ENCODE data around the gene RGS7. TPM values are rescaled to one million over a fixed set of nuclear protein-coding genes. Genes with fewer than 3 reads are reported as not detected.

Gene RGS7
- total RNA-seq, 1 experiment from 2014 or later = 1.5 TPM

GRCh38 chr1:241308471-241308870 is 48.5 kb downstream of the RGS7 start:
- H3K36me3 Mint-ChIP-seq (ENCODE audit: insufficient read depth in 1 of 3, low read depth in 3 of 3) = peaks cover 10 to 12% (median 10%) of the 10 kb centered on the region in 3 experiments
- Histone ChIP-seq H4K20me1 (ENCODE audit: control insufficient read depth, insufficient read depth, insufficient read length) (no peaks in the 10 kb centered on the region), H2AFZ (ENCODE audit: low read length) (no peak overlapping the region), H2BK5ac (ENCODE audit: insufficient read length, low read length) (no peak overlapping the region), H3K56ac (ENCODE audit: insufficient read length, low read depth, low read length) (no peak overlapping the region), H4K91ac (ENCODE audit: insufficient read length, low read depth, low read length) (no peak overlapping the region), H3K18ac (ENCODE audit: insufficient read length, low read depth, low read length) (no peak overlapping the region), H2BK12ac (ENCODE audit: insufficient read length, low read depth, low read length) (no peak overlapping the region), H3K79me2 (ENCODE audit: insufficient read depth, low read length) (no peaks in the 10 kb centered on the region), H3K27me3 (ENCODE audit: insufficient read depth, low read length) (no peaks in the 10 kb centered on the region), H4K5ac (ENCODE audit: insufficient read length, low read depth, low read length) (no peak overlapping the region), H4K8ac (replicated peaks; ENCODE audit: insufficient read length, low read depth, low read length) (no peak overlapping the region), H3K4me1 (ENCODE audit: insufficient read depth, low read length) (peaks cover 3% of the 10 kb centered on the region; the same call in 1 of the 2 replicates), H3K79me1 (ENCODE audit: insufficient read depth, low read depth, low read length, poor library complexity, severe bottlenecking) (no peaks in the 10 kb centered on the region), H2BK120ac (ENCODE audit: low read depth, low read length, poor library complexity, severe bottlenecking) (no peak overlapping the region), H3K4ac (ENCODE audit: low read depth, low read length) (no peak overlapping the region), H3K9me3 (ENCODE audit: control insufficient read depth, low read depth, low read length) (no peaks in the 10 kb centered on the region), H3K27ac (ENCODE audit: insufficient read length, low read depth, low read length) (no peak overlapping the region), H3K4me2 (ENCODE audit: insufficient read depth, insufficient read length, low read length) (no peak overlapping the region), H2BK20ac (ENCODE audit: low read depth, low read length, poor library complexity, severe bottlenecking) (no peak overlapping the region), H3T11ph (ENCODE audit: low read length) (no peak overlapping the region), H3K9ac (ENCODE audit: extremely low read depth, insufficient read length, low read length) (no peak overlapping the region), H3K14ac (ENCODE audit: insufficient read depth, low read length) (no peak overlapping the region), H3K23ac (ENCODE audit: insufficient read length, low read depth, low read length) (no peak overlapping the region), H3K23me2 (ENCODE audit: insufficient read length, low read depth, low read length, poor library complexity, severe bottlenecking) (no peaks in the 10 kb centered on the region), H2AK5ac (ENCODE audit: insufficient read length, low read length) (no peak overlapping the region), H2BK15ac (ENCODE audit: low read depth, low read length) (no peak overlapping the region)
- H3K27ac Mint-ChIP-seq = no peak overlapping the region
- peaks cover 12 to 13% of the 10 kb centered on the region in 2 experiments for H3K4me1 Mint-ChIP-seq
- peaks cover 8 to 9% of the 10 kb centered on the region in 2 experiments for H3K9me3 Mint-ChIP-seq
- no peak for DNase-seq
- H3K4me3 Mint-ChIP-seq = no peak overlapping the region
- WGBS (ENCODE audit: extremely low coverage, insufficient read length, low lambda C conversion rate) = no CpG with 5 or more reads among the region's 3 CpGs
- no peak for TF ChIP-seq CTCF (conservative IDR thresholded peaks at IDR 0.05)
- H3K27me3 Mint-ChIP-seq (ENCODE audit: low read depth) = no peaks in the 10 kb centered on the region
